HepG2 (cell line): ENCODE measurements around the gene COLGALT1. TPM values are rescaled to one million over a fixed set of nuclear protein-coding genes. Genes with fewer than 3 reads are reported as not detected.
A peak's percentile ranks its signal among the peaks of the same experiment; 100 is the strongest.

ENCODE experiments used
- ATAC-seq: fragments of 200-7000 bp; cut with Tn5 transposase; 3 replicates; pipeline ENCODE4 v1.9.1; 2020; ENCODE audit warnings: mild to moderate bottlenecking, moderate library complexity
- BruUV-seq: library from RNA; stranded (reverse); fragments of 400-500 nt; replicated peaks from 2 replicates; lab custom pipeline; 2021; lab: Mats Ljungman, UMichigan
- CTCF ChIA-PET: fragments of 300-600 bp; formaldehyde crosslinking; extraction: SDS; loops from one replicate; lab custom pipeline; 2021; ENCODE audit warnings: low total read pairs, inconsistent platforms, low intra/inter-chr PET ratio; lab: Yijun Ruan, JAX
- POLR2A ChIA-PET: fragments of 350-600 bp; sonication (Branson Sonifier 250); formaldehyde crosslinking; loops from one replicate; lab custom pipeline; 2020; ENCODE audit warnings: antibody characterized with exemption, inconsistent platforms; lab: Yijun Ruan, JAX
- DNase-seq: peaks from one replicate; pipeline ENCODE4 v3.0.0-alpha.2; 2015; ENCODE audit warnings: low spot score
- FAIRE-seq: peaks from 3 replicates; lab custom pipeline; 2011; peaks lifted over from hg19 to GRCh38; lab: Jason Lieb, UNC
- H2AFZ ChIP-seq: one replicate; pipeline ENCODE4 v1.6.1; 2011; ENCODE audit warnings: low read length, inconsistent platforms
- H3K27ac ChIP-seq: fragments of 300-600 bp; 3 replicates; pipeline ENCODE4 v1.8.0; 2011; ENCODE audit warnings: mixed run types, mild to moderate bottlenecking, mixed read lengths, low read length, inconsistent platforms; ENCODE audit not compliant: insufficient read depth; ENCODE audit errors: extremely low read length
- H3K27me3 ChIP-seq, 2 experiments: fragments of 200-600 bp in 1 of 2; 2 replicates in 1 of 2; 3 replicates in 1 of 2; pipeline versions ENCODE4 v1.6.0 to v1.8.0; 2011; ENCODE audit warnings: low read length in 2 of 2, mild to moderate bottlenecking in 2 of 2, moderate library complexity in 2 of 2, inconsistent platforms in 1 of 2; ENCODE audit not compliant: insufficient read depth in 2 of 2, control insufficient read depth in 1 of 2
- H3K36me3 ChIP-seq, 2 experiments: fragments of 200-600 bp in 1 of 2; replicated peaks in 1 of 2; 2 replicates in 1 of 2; 3 replicates in 1 of 2; pipeline versions ENCODE4 v1.5.1 to v1.8.0; 2011; ENCODE audit warnings: low read length in 2 of 2, inconsistent platforms in 1 of 2; ENCODE audit not compliant: insufficient read depth in 2 of 2, control insufficient read depth in 1 of 2
- H3K4me1 ChIP-seq: 2 replicates; pipeline ENCODE4 v1.5.1; 2012; ENCODE audit warnings: low read length, inconsistent platforms; ENCODE audit not compliant: insufficient read depth
- H3K4me2 ChIP-seq: 2 replicates; pipeline ENCODE4 v1.6.0; 2011; ENCODE audit warnings: low read depth, low read length, inconsistent platforms
- H3K4me3 ChIP-seq, 3 experiments: fragments of 200-600 bp in 1 of 3; sonication (generic), shearing (Covaris generic) in 1 of 3; replicated peaks in 1 of 3; 2 replicates each; pipeline ENCODE4 v1.5.1; 2011 to 2016; ENCODE audit warnings: low read length in 3 of 3, inconsistent platforms in 2 of 3, low read depth in 2 of 3, mild to moderate bottlenecking in 2 of 3, control low read depth in 1 of 3, mixed read lengths in 1 of 3; ENCODE audit not compliant: insufficient read depth in 1 of 3
- H3K79me2 ChIP-seq: one replicate; pipeline ENCODE4 v1.6.1; 2011; ENCODE audit warnings: low read length, inconsistent platforms; ENCODE audit not compliant: insufficient read depth
- H3K9ac ChIP-seq: 2 replicates; pipeline ENCODE4 v1.6.0; 2011; ENCODE audit warnings: mild to moderate bottlenecking, low read depth, low read length, inconsistent platforms; ENCODE audit not compliant: insufficient read depth
- H3K9me3 ChIP-seq: 2 replicates; pipeline ENCODE4 v1.5.1; 2012; ENCODE audit warnings: mild to moderate bottlenecking, low read length
- H4K20me1 ChIP-seq: 2 replicates; pipeline ENCODE4 v1.6.0; 2011; ENCODE audit warnings: inconsistent platforms, mild to moderate bottlenecking, low read length, moderate library complexity; ENCODE audit not compliant: insufficient read depth
- ELF3 ChIP-seq: IDR thresholded peaks from 2 replicates; pipeline ENCODE4 v1.6.1; 2016; ENCODE audit warnings: missing genetic modification reagents, missing compliant biosample characterization
- ESRRA ChIP-seq: sonication (generic); formaldehyde crosslinking; IDR thresholded peaks from 2 replicates; pipeline ENCODE4 v1.5.1; 2020; ENCODE audit warnings: mild to moderate bottlenecking, low read depth, missing genetic modification reagents
- GTF3A ChIP-seq: sonication (generic); formaldehyde crosslinking; conservative IDR thresholded peaks from 2 replicates; pipeline ENCODE4 v1.4.0; 2020; ENCODE audit warnings: mild to moderate bottlenecking, missing genetic modification reagents
- MTF2 ChIP-seq: sonication (generic); formaldehyde crosslinking; IDR thresholded peaks from 2 replicates; pipeline ENCODE4 v1.5.0; 2020; ENCODE audit warnings: missing genetic modification reagents, borderline replicate concordance
- NR2F1 ChIP-seq, 2 experiments: fragments of 450-650 bp in 1 of 2; formaldehyde crosslinking in 1 of 2; IDR thresholded peaks; 2 replicates each; pipeline versions ENCODE4 v1.5.0 to v1.6.1; 2016 to 2020; ENCODE audit warnings: mild to moderate bottlenecking in 1 of 2, missing compliant biosample characterization in 1 of 2, missing genetic modification reagents in 1 of 2, moderate library complexity in 1 of 2
- NR2F6 ChIP-seq, 2 experiments: IDR thresholded peaks; 2 replicates each; pipeline ENCODE4 v1.6.1; 2016; ENCODE audit warnings: antibody characterized with exemption in 1 of 2, mild to moderate bottlenecking in 1 of 2
- ZNF20 ChIP-seq: sonication (generic); formaldehyde crosslinking; IDR thresholded peaks from 2 replicates; pipeline ENCODE4 v1.4.0; 2020; ENCODE audit warnings: mild to moderate bottlenecking, moderate library complexity, missing genetic modification reagents
- ZNF326 ChIP-seq: sonication (generic); formaldehyde crosslinking; IDR thresholded peaks from 2 replicates; pipeline ENCODE4 v1.4.0; 2020; ENCODE audit warnings: missing genetic modification reagents, borderline replicate concordance
- ZNF460 ChIP-seq: sonication (generic); formaldehyde crosslinking; IDR thresholded peaks from 2 replicates; pipeline ENCODE4 v1.5.1; 2020; ENCODE audit warnings: missing genetic modification reagents, mild to moderate bottlenecking, borderline replicate concordance
- WGBS: methylation state at CpG from one replicate; pipeline ENCODE4 v1.1.6; 2017; ENCODE audit warnings: low lambda C conversion rate; 5-methylcytosine and 5-hydroxymethylcytosine counted together
- in situ Hi-C: cut with HindIII; loops from 2 replicates; pipeline ENCODE4 v1.10.0; 2017; ENCODE audit warnings: low pct_unique_long_range_greater_than_20kb; ENCODE audit not compliant: extremely low pct_ligation_motif_present
- intact Hi-C: fragments of 100-400 bp; cut with micrococcal nuclease; formaldehyde crosslinking; loops from one replicate; pipeline ENCODE4 v1.10.0; 2022; ENCODE audit not compliant: unreplicated experiment
- polyA plus RNA-seq, 8 experiments: library from polyadenylated mRNA; depleted of rRNA in 3 of 8; stranded (reverse) in 7 of 8; unstranded in 1 of 8; fragments of >200 nt; fragmentation: Illumina TruSeq in 4 of 8; extraction: Trizol in 4 of 8; gene quantifications; 2 replicates each; pipeline versions ENCODE4 v1.2.1 to v1.2.3, GENCODE V29; 2011 to 2016; ENCODE audit warnings: low read depth in 4 of 8, missing spikeins in 1 of 8, mixed read lengths in 1 of 8; ENCODE audit not compliant: insufficient read depth in 1 of 8
- total RNA-seq, 5 experiments: library from RNA; depleted of rRNA; stranded (reverse); fragments of >200 nt; fragmentation: Illumina TruSeq; extraction: Trizol; gene quantifications; 2 replicates each; pipeline ENCODE4 v1.2.3, GENCODE V29; 2016; ENCODE audit warnings: low read depth in 1 of 5

Gene COLGALT1
- total and polyA plus RNA-seq, 2 of the 13 experiments (the other 11 are each of a cell fraction or from before 2014, with no cell fraction given), result 58.0 to 211 TPM

- TF ChIP-seq ZNF326 (CRISPR knock-in tag) (no peak), GTF3A (CRISPR knock-in tag) (no peak), ZNF460 (CRISPR knock-in tag) (no peak)
These were observed 67.9 kb downstream of the COLGALT1 start (continued) for GRCh38 chr19:17623224-17623935.

- DNase-seq (no peak), ATAC-seq (no peak), FAIRE-seq (no peak)
- no TSS peak for BruUV-seq
- POLR2A ChIA-PET, result no interaction called here
- no peaks in the 10 kb centered on the region for H3K9me3 ChIP-seq
- CTCF ChIA-PET, result no interaction called here
- WGBS, result 19% methylated on average over 13 of the region's 16 CpGs
- H3K9ac ChIP-seq, result no peak overlapping the region
- H3K27ac ChIP-seq, result no peak overlapping the region
- H3K36me3 ChIP-seq, result no peaks in the 10 kb centered on the region
- peaks cover 0 to 3% of the 10 kb centered on the region in 2 experiments; a peak in 1 of 5 replicates for H3K27me3 ChIP-seq
- H3K79me2 ChIP-seq, result no peaks in the 10 kb centered on the region
- H3K4me3 ChIP-seq, result no peak overlapping the region
- no peak overlapping the region for H3K4me2 ChIP-seq
- no peak overlapping the region for H2AFZ ChIP-seq
- intact Hi-C loops (no loop called here), in situ Hi-C loops (no loop called here)
- no peaks in the 10 kb centered on the region for H4K20me1 ChIP-seq
- no peaks in the 10 kb centered on the region for H3K4me1 ChIP-seq
- TF ChIP-seq ELF3 (CRISPR knock-in tag) (no peak), ZNF20 (CRISPR knock-in tag) (no peak), NR2F1 (CRISPR knock-in tag; IDR thresholded peaks at IDR 0.05) (peak in 1 of 2 experiments; percentile 59; a peak in 2 of 4 replicates), ESRRA (CRISPR knock-in tag) (0 out of 2 replicates have a peak, but pooled peaks have one; percentile 24), NR2F6 (IDR thresholded peaks at IDR 0.05) (peak; percentile 48), NR2F6 (CRISPR knock-in tag; IDR thresholded peaks at IDR 0.05) (no peak), MTF2 (CRISPR knock-in tag) (no peak)
These were observed 69.0 kb downstream of the COLGALT1 start for GRCh38 chr19:17624314-17624991.
